Upper lobe of right lung (tissue), 1 donor: Measurements from ENCODE around the gene RSRC1. TPM values are rescaled to one million over a fixed set of nuclear protein-coding genes. Genes with fewer than 3 reads are reported as not detected.
A peak's percentile ranks its signal among the peaks of the same experiment; 100 is the strongest.

ENCODE experiments used
- ATAC-seq: fragments of 200-7000 bp; cut with Tn5 transposase; one replicate; pipeline ENCODE4 v1.9.1; 2020; ENCODE audit warnings: mild to moderate bottlenecking, moderate library complexity
- DNase-seq: peaks from one replicate; pipeline ENCODE4 v3.0.0-alpha.2; 2020
- H3K27ac ChIP-seq: fragments of 200-600 bp; one replicate; pipeline ENCODE4 v1.8.0; 2022
- H3K27me3 ChIP-seq: fragments of 200-600 bp; one replicate; pipeline ENCODE4 v1.8.0; 2022; ENCODE audit warnings: mild to moderate bottlenecking
- H3K36me3 ChIP-seq: fragments of 200-600 bp; one replicate; pipeline ENCODE4 v1.8.0; 2022
- H3K4me1 ChIP-seq: fragments of 200-600 bp; one replicate; pipeline ENCODE4 v1.8.0; 2022
- H3K4me3 ChIP-seq: fragments of 200-600 bp; one replicate; pipeline ENCODE4 v1.8.0; 2022; ENCODE audit warnings: mild to moderate bottlenecking
- H3K9me3 ChIP-seq: fragments of 200-600 bp; one replicate; pipeline ENCODE4 v1.8.0; 2022
- CTCF ChIP-seq: fragments of 200-600 bp; IDR thresholded peaks from one replicate; pipeline ENCODE4 v1.8.0; 2022; ENCODE audit warnings: antibody characterized with exemption
- intact Hi-C: fragments of 100-400 bp; cut with DNase I; formaldehyde crosslinking; loops from one replicate; pipeline ENCODE4 v1.11.0; 2022
- total RNA-seq: library from RNA; stranded (reverse); fragmentation: NEBNext Ultra II Directional; extraction: Animal tissue kit (Norgen Biotek cat#: 25700); gene quantifications from one replicate; pipeline ENCODE4 v1.2.1, GENCODE V29; 2021
- donor health status: DM: no; HTN: yes; CAD: no; lungs with severe emphysema.

RSRC1 gene
- total RNA-seq, 1 donor from 2014 or later: 28.1 TPM

GRCh38 chr3:158167737-158168557, 58.1 kb downstream of the RSRC1 start:
- Histone ChIP-seq H3K36me3 (no peaks in the 10 kb centered on the region), H3K9me3 (no peaks in the 10 kb centered on the region), H3K27me3 (no peaks in the 10 kb centered on the region), H3K27ac (no peak overlapping the region), H3K4me3 (no peak overlapping the region), H3K4me1 (no peaks in the 10 kb centered on the region)
- ATAC-seq (peak; percentile 68), DNase-seq (no peak)
- intact Hi-C loops: no loop called here
- no peak for TF ChIP-seq CTCF

GRCh38 chr3:158169091-158169491, 59.2 kb downstream of the RSRC1 start:
- DNase-seq (no peak), ATAC-seq (no peak)
- no peaks in the 10 kb centered on the region for H3K4me1 ChIP-seq
- H3K36me3 ChIP-seq: no peaks in the 10 kb centered on the region
- no peaks in the 10 kb centered on the region for H3K9me3 ChIP-seq
- no peaks in the 10 kb centered on the region for H3K27me3 ChIP-seq
- intact Hi-C loops: no loop called here
- TF ChIP-seq CTCF: no peak
- no peak overlapping the region for H3K27ac ChIP-seq
- no peak overlapping the region for H3K4me3 ChIP-seq

GRCh38 chr3:158181096-158181495, 71.2 kb downstream of the RSRC1 start:
- no peak for DNase-seq
- no peak for ATAC-seq
- no peaks in the 10 kb centered on the region for H3K36me3 ChIP-seq
- no peaks in the 10 kb centered on the region for H3K27me3 ChIP-seq
- intact Hi-C loops: no loop called here
- H3K4me3 ChIP-seq: no peak overlapping the region
- no peaks in the 10 kb centered on the region for H3K4me1 ChIP-seq
- no peaks in the 10 kb centered on the region for H3K9me3 ChIP-seq
- no peak for TF ChIP-seq CTCF
- H3K27ac ChIP-seq: no peak overlapping the region

- no peak for TF ChIP-seq CTCF
- H3K27ac ChIP-seq: no peak overlapping the region
- ATAC-seq (no peak), DNase-seq (no peak)
- H3K4me1 ChIP-seq: no peaks in the 10 kb centered on the region
- H3K27me3 ChIP-seq: no peaks in the 10 kb centered on the region
- no peaks in the 10 kb centered on the region for H3K36me3 ChIP-seq
- H3K4me3 ChIP-seq: no peak overlapping the region
- intact Hi-C loops: no loop called here
- H3K9me3 ChIP-seq: no peaks in the 10 kb centered on the region
These were observed 75.8 kb downstream of the RSRC1 start for GRCh38 chr3:158185711-158186110.

- no peaks in the 10 kb centered on the region for H3K36me3 ChIP-seq
- H3K4me3 ChIP-seq: no peak overlapping the region
- ATAC-seq: no peak
- no peaks in the 10 kb centered on the region for H3K4me1 ChIP-seq
- no peak for DNase-seq
- TF ChIP-seq CTCF: no peak
- no peaks in the 10 kb centered on the region for H3K27me3 ChIP-seq
- H3K9me3 ChIP-seq: peaks cover 27% of the 10 kb centered on the region
- intact Hi-C loops: no loop called here
- H3K27ac ChIP-seq: no peak overlapping the region
These were observed 91.1 kb downstream of the RSRC1 start for GRCh38 chr3:158200955-158201354.

- Histone ChIP-seq H3K36me3 (no peaks in the 10 kb centered on the region), H3K4me1 (no peaks in the 10 kb centered on the region), H3K4me3 (no peak overlapping the region), H3K27me3 (no peaks in the 10 kb centered on the region), H3K27ac (no peak overlapping the region), H3K9me3 (peaks cover 11% of the 10 kb centered on the region)
- intact Hi-C loops: no loop called here
- DNase-seq (no peak), ATAC-seq (no peak)
- TF ChIP-seq CTCF: no peak
These were observed 95.4 kb downstream of the RSRC1 start for GRCh38 chr3:158205324-158205723.
